NCI-H2227 (cell line): ENCODE results near the gene GULP1.

ENCODE experiments used
- DNase-seq: peaks from one replicate; lab custom pipeline; 2025; ENCODE audit not compliant: unreplicated experiment; lab: John Stamatoyannopoulos, UW

Gene GULP1

DNA sequence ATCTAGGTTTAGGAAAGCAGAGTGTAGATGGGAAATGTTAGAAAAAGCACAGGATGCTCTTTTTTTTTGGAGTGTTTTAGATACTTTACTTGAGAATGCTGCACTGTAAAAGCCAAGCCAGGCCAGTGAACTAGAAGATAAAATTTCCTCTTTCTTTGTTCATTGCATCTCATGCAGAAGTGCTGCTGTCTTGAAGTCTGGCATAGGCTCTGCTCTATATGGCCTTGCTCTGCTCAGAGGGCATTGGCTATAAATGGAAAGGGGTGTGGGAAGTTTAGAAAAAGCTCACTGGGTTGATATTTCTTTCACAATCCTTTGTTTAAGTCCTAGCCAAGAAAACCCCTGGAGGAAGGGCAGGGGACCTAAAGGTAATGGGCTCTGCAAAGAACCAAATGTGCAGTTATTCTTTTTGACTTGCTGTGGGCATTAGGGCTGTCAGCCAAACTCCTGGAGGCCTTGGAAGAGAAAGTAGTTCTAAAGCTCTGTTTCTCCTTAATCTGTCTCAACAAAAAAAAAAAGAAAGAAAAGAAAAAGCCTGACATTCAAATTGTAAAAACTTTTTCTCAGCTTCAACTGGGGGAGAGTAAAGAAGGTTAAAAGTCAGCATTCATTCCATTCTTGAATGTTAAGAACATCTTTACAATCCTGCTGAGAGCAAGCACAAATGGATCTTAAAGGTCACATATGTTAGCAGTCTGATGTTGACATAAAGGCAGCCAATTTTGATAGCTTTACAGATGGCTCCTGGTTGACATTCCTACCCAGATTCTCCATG lies 338.3 kb downstream of the GULP1 start:
- no peak for DNase-seq

DNA sequence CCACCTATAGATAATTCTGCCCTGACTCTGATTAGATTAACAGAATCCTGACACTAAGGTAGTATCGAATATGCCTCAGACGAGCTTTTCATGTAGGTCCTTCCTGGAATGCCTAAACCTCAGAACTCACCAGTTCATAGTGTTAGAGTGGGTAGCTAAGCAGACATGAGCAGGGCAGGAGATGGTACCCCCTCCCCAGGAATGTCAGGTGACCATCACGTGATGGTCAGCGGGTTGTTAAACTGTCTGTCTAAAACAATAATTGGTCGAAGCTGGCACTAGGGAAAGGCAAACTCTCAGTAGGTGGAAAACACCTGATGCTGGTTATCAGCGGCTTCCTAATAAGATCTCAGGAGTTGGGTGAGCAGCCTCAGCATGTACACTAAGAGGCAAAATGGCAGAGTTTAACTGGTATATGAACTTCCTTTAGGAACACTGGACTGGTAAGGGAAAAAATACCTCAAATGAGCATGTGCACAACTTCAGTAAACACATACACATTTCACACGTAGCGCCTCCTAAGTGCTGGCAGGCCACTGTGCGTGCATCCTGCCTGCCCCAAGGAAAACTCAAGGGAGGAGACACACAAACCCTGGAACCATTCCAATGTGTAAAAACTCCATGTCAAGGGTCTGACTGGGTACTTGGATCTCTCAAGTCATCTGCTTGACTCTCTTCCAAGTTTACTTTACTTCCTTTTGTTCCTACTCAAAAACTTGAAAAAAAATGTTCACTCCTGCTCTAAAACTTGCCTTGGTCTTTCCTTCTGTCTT lies 339.5 kb downstream of the GULP1 start:
- DNase-seq: no peak

DNA sequence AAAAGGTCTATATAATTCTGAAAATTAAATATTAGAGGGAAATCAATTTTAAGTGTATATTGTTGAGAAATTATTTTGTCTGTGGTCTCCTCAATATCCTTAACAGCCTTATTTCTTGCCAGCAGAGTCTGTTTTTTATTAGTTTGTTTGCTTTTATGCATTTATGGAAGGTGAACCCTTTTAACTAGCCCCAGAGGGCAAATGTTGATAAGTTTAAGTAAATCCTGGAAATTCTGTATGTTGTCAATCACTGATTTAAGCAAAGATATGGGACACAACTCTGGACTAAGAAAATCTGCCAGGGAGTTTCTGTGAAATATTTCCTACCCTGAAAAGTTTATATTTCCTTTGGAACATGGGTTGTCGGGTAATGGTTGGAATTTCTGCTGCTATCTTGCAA lies 343.0 kb downstream of the GULP1 start:
- DNase-seq: no peak
